Tibial artery (tissue), 4 donors: ENCODE data around the gene PARVG.

Source experiments
- DNase-seq, 2 donors: peaks; one replicate each; pipeline ENCODE4 v3.0.0-alpha.2; 2019
- H3K27ac ChIP-seq, 2 donors: fragments of 200-600 bp; sonication (generic) in 1 of 2; 1 replicate in 1 of 2; 2 replicates in 1 of 2; pipeline ENCODE4 v1.5.1; 2018 to 2019; ENCODE audit warnings: mild to moderate bottlenecking in 1 of 2
- H3K27me3 ChIP-seq, 2 donors: fragments of 200-600 bp; sonication (generic) in 1 of 2; one replicate each; pipeline versions ENCODE4 v1.5.1 to v1.6.0; 2016 to 2019
- H3K36me3 ChIP-seq, 3 donors: fragments of 200-600 bp; sonication (generic) in 2 of 3; one replicate each; pipeline ENCODE4 v1.5.1; 2016 to 2019; ENCODE audit warnings: mild to moderate bottlenecking in 2 of 3
- H3K4me1 ChIP-seq, 4 donors: fragments of 200-600 bp; sonication (generic) in 2 of 4; 1 replicate in 3 of 4; 2 replicates in 1 of 4; pipeline ENCODE4 v1.5.1; 2016 to 2019
- H3K4me3 ChIP-seq, 2 donors: fragments of 200-600 bp; sonication (generic) in 1 of 2; 1 replicate in 1 of 2; 2 replicates in 1 of 2; pipeline ENCODE4 v1.5.1; 2018 to 2019; ENCODE audit warnings: mild to moderate bottlenecking in 2 of 2
- H3K9me3 ChIP-seq, 3 donors: fragments of 200-600 bp; sonication (generic) in 1 of 3; one replicate each; pipeline ENCODE4 v1.5.1; 2016 to 2019
- CTCF ChIP-seq, 2 experiments: fragments of 200-600 bp in 1 of 2; fragments of 450-650 bp in 1 of 2; IDR thresholded peaks; one replicate each; pipeline ENCODE4 v1.5.1; 2017 to 2019; ENCODE audit warnings: antibody characterized with exemption in 2 of 2, mild to moderate bottlenecking in 1 of 2, moderate library complexity in 1 of 2
- intact Hi-C: fragments of 100-400 bp; cut with DNase I; formaldehyde crosslinking; loops from one replicate; pipeline ENCODE4 v1.15.0; 2023; ENCODE audit warnings: low total_unique reads

Gene PARVG

GRCh38 chr22:44245867-44246266, 65.1 kb downstream of the PARVG start:
- TF ChIP-seq CTCF (IDR thresholded peaks at IDR 0.05): no peak
- Histone ChIP-seq H3K4me3 (no peak overlapping the region), H3K36me3 (no peaks in the 10 kb centered on the region), H3K4me1 (no peaks in the 10 kb centered on the region), H3K27me3 (peaks cover 0 to 6% of the 10 kb centered on the region in 2 donors), H3K27ac (no peak overlapping the region), H3K9me3 (peaks cover 0 to 14% (median 14%) of the 10 kb centered on the region in 3 donors)
- no peak for DNase-seq
- intact Hi-C loops: no loop called here

- TF ChIP-seq CTCF (IDR thresholded peaks at IDR 0.05): no peak
- intact Hi-C loops: no loop called here
These were observed 66.0 kb downstream of the PARVG start for GRCh38 chr22:44246615-44247326.

GRCh38 chr22:44247346-44247745, 66.6 kb downstream of the PARVG start:
- Histone ChIP-seq H3K4me3 (no peak overlapping the region), H3K36me3 (no peaks in the 10 kb centered on the region), H3K27ac (no peak overlapping the region), H3K9me3 (peaks cover 0 to 14% (median 14%) of the 10 kb centered on the region in 3 donors), H3K27me3 (peaks cover 0 to 6% of the 10 kb centered on the region in 2 donors), H3K4me1 (no peaks in the 10 kb centered on the region)
- no peak for TF ChIP-seq CTCF (IDR thresholded peaks at IDR 0.05)
- DNase-seq: no peak
- intact Hi-C loops: no loop called here

More at GRCh38 chr22:44246615-44247326, 66.0 kb downstream of the PARVG start:
- peaks cover 0 to 14% (median 14%) of the 10 kb centered on the region in 3 donors for H3K9me3 ChIP-seq
- no peaks in the 10 kb centered on the region for H3K4me1 ChIP-seq
- H3K36me3 ChIP-seq: no peaks in the 10 kb centered on the region
- peaks cover 0 to 6% of the 10 kb centered on the region in 2 donors for H3K27me3 ChIP-seq
- H3K27ac ChIP-seq: no peak overlapping the region
- no peak for DNase-seq
- no peak overlapping the region for H3K4me3 ChIP-seq

GRCh38 chr22:44247923-44248892, 67.5 kb downstream of the PARVG start:
- H3K4me1 ChIP-seq: no peaks in the 10 kb centered on the region
- peaks cover 0 to 14% (median 14%) of the 10 kb centered on the region in 3 donors for H3K9me3 ChIP-seq
- H3K27ac ChIP-seq: no peak overlapping the region
- TF ChIP-seq CTCF (IDR thresholded peaks at IDR 0.05): no peak
- intact Hi-C loops: no loop called here
- DNase-seq: no peak
- H3K36me3 ChIP-seq: no peaks in the 10 kb centered on the region
- H3K27me3 ChIP-seq: peaks cover 0 to 6% of the 10 kb centered on the region in 2 donors
- no peak overlapping the region for H3K4me3 ChIP-seq

GRCh38 chr22:44248926-44249325, 68.2 kb downstream of the PARVG start:
- H3K4me3 ChIP-seq: no peak overlapping the region
- H3K36me3 ChIP-seq: no peaks in the 10 kb centered on the region
- H3K9me3 ChIP-seq: peaks cover 0 to 14% (median 14%) of the 10 kb centered on the region in 3 donors
- intact Hi-C loops: no loop called here
- H3K27ac ChIP-seq: no peak overlapping the region
- H3K27me3 ChIP-seq: peaks cover 0 to 6% of the 10 kb centered on the region in 2 donors
- DNase-seq: no peak
- TF ChIP-seq CTCF (IDR thresholded peaks at IDR 0.05): no peak
- H3K4me1 ChIP-seq: no peaks in the 10 kb centered on the region
